Vein endothelial cell (primary cell): ENCODE data around the gene SNAP91. TPM values are rescaled to one million over a fixed set of nuclear protein-coding genes. Genes with fewer than 3 reads are reported as not detected.

ENCODE experiments used
- total RNA-seq: library from RNA; depleted of rRNA; stranded (reverse); fragments of >200 nt; gene quantifications from 2 replicates; pipeline ENCODE4 v1.2.3, GENCODE V29; 2012

The SNAP91 gene, protein sequence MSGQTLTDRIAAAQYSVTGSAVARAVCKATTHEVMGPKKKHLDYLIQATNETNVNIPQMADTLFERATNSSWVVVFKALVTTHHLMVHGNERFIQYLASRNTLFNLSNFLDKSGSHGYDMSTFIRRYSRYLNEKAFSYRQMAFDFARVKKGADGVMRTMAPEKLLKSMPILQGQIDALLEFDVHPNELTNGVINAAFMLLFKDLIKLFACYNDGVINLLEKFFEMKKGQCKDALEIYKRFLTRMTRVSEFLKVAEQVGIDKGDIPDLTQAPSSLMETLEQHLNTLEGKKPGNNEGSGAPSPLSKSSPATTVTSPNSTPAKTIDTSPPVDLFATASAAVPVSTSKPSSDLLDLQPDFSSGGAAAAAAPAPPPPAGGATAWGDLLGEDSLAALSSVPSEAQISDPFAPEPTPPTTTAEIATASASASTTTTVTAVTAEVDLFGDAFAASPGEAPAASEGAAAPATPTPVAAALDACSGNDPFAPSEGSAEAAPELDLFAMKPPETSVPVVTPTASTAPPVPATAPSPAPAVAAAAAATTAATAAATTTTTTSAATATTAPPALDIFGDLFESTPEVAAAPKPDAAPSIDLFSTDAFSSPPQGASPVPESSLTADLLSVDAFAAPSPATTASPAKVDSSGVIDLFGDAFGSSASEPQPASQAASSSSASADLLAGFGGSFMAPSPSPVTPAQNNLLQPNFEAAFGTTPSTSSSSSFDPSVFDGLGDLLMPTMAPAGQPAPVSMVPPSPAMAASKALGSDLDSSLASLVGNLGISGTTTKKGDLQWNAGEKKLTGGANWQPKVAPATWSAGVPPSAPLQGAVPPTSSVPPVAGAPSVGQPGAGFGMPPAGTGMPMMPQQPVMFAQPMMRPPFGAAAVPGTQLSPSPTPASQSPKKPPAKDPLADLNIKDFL
- total RNA-seq = 0.33 and 0.57 TPM in 2 replicates

DNA sequence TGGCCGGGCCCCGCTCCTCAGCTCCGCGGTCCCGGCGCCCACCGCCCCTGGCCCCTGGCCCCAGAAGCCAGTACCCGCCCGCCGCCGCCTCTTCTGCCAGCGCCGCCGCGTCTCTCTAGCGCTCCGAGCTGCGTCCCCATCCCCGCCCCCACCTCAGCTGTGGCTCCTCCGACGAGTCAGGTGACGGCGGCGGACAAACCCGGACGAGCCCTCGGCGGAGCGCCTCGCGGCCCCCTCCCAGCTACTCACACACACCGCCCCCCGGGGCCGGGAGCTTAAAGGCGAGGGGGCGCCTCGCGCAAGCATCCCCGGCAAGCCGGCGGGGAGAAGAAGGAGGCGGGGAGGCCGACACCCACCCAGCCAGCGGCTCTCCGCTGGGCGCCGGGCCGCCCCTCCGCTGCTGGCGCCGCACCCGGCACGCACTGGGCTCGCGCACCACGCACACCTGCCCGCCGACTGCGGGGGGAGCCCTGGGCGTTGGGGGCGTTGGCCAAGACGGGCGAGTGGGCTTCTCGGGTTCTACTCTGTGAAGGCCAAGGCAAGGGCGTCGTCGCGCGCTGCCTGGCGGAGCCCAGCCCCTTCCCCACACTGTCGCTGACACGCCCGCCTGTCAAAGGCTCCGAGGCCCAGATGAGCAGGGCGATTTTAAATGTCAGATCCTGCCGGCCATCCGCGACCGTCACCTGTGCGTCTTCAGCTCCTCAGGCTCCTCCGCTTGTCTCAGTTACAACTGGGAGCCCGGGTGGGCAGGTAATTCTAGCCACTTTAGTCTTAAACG lies at the start of gene SNAP91:
Gene SNAP91, minus strand, starts transcription at position 132 of the 778 bp plus-strand sequence. CDS start 1,174 bp downstream, outside the sequence.

DNA sequence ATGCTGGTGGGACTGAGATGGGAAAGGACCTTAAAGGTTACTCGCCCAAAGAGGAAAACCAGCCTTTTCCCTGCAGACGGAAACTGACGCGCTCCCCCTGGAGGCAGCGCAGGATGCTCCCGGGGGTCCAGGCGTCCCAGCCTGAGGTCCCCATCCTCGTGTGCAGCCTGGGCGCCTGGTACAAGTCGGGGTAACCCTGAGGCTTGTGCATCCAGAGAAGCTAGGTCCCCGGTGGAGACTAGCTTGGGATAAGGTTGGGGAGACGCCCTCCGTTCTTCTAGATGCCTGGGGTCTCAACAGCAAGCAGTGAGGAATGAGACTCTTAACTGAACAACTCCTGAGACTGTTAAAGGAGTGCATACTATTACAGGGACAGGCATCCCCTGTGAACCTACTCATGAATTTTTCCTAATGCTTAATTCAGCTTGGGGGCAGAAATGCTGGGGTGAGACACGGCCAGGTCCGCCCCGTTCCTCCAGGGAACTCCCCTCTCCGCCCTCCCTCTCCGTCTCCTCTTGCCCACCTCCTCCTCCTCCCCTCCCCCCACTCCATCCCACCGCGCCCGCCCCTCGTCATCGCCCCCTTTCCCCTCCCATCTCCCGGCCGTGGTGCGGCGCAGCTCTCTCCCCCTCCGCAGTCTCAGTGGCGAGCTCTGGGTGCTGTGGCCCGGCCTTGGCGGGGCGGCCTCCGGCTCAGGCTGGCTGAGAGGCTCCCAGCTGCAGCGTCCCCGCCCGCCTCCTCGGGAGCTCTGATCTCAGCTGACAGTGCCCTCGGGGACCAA lies 196.8 kb downstream of the SNAP91 start, which contains the start of gene PRSS35:
Gene PRSS35, plus strand, starts transcription at position 634 of the 781 bp plus-strand sequence. CDS start 10,908 bp downstream, outside the sequence.

Other genes with a start within 250 kb of the SNAP91 start
- 0.33 TPM in 1 of 2 replicates, not detected in the other for gene PRSS35, start 196.6 kb downstream of the SNAP91 start, total RNA-seq
- gene RIPPLY2, start 144.3 kb upstream of the SNAP91 start, total RNA-seq = not detected in 2 replicates
- 5.9 and 7.6 TPM in 2 replicates for gene CYB5R4, start 150.6 kb upstream of the SNAP91 start, total RNA-seq